GM18873 (cell line): ENCODE measurements around the gene PLAA.
"Not testable (repeated sequence)": the region's sequence is repeated elsewhere in the genome, so short reads cannot be mapped to it uniquely, and the experiment has no call there.

Experiments used
- ATAC-seq: cut with Tn5 transposase; IDR thresholded peaks from one replicate; pipeline ENCODE4 v1.9.1; 2021; ENCODE audit warnings: mild to moderate bottlenecking, moderate library complexity, moderate number of reproducible peaks; ENCODE audit not compliant: unreplicated experiment, low FRiP score

Gene PLAA

GRCh38 chr9:26937816-26938371 is 9.1 kb downstream of the PLAA start:
- no peak for ATAC-seq

GRCh38 chr9:26935847-26936246 is 11.2 kb downstream of the PLAA start:
- no peak for ATAC-seq

GRCh38 chr9:26928902-26929495 is 18.0 kb downstream of the PLAA start:
- ATAC-seq: no peak

GRCh38 chr9:26925609-26926008 is 21.4 kb downstream of the PLAA start:
- ATAC-seq: no peak

GRCh38 chr9:26919698-26920097 is 27.3 kb downstream of the PLAA start:
- ATAC-seq: no peak

GRCh38 chr9:26913138-26913668 is 33.8 kb downstream of the PLAA start:
- no peak for ATAC-seq

GRCh38 chr9:26904671-26905070 is 42.4 kb downstream of the PLAA start:
- no peak for ATAC-seq

- ATAC-seq: no peak
These were observed 43.0 kb downstream of the PLAA start for GRCh38 chr9:26904070-26904469.

- ATAC-seq: no peak
These were observed 53.9 kb downstream of the PLAA start for GRCh38 chr9:26893030-26893676.

GRCh38 chr9:26892251-26893029 is 54.6 kb downstream of the PLAA start, which contains the start of gene CAAP1:
CAAP1 (minus strand) TSS chr9:26892802; CDS start chr9:26892715, 87 bp downstream.
- peak; percentile 94 for ATAC-seq

- no peak for ATAC-seq
These were observed 55.3 kb downstream of the PLAA start for GRCh38 chr9:26891726-26892125.

- no peak for ATAC-seq
These were observed 58.8 kb downstream of the PLAA start for GRCh38 chr9:26888271-26888670.

- no peak for ATAC-seq
These were observed 64.9 kb downstream of the PLAA start for GRCh38 chr9:26882154-26882553.

- ATAC-seq: no peak
These were observed 66.8 kb downstream of the PLAA start for GRCh38 chr9:26880262-26880661.

- ATAC-seq: not testable (repeated sequence)
These were observed 71.9 kb downstream of the PLAA start for GRCh38 chr9:26875155-26875554.

- ATAC-seq: no peak
These were observed 76.8 kb downstream of the PLAA start for GRCh38 chr9:26870292-26870691.

- no peak for ATAC-seq
These were observed 84.0 kb downstream of the PLAA start for GRCh38 chr9:26863074-26863473.

- ATAC-seq: peak; percentile 76
These were observed 90.5 kb downstream of the PLAA start for GRCh38 chr9:26856413-26857032.
